ENCODE results near the gene STK32A. TPM values are rescaled to one million over a fixed set of nuclear protein-coding genes. Genes with fewer than 3 reads are reported as not detected.

The STK32A gene
- total RNA-seq, 1 experiment from 2014 or later, result 0.16 TPM

- no TSS peak for BruUV-seq (replicated peaks)
- CTCF ChIA-PET, result no interaction called here
- H3K27ac Mint-ChIP-seq (ENCODE audit: unreplicated experiment), result no peak overlapping the region
These were observed 152.3 kb downstream of the STK32A start for GRCh38 chr5:147387109-147387508.

GRCh38 chr5:147388184-147389108 is 153.6 kb downstream of the STK32A start:
- Histone ChIP-seq H3K36me3 (ENCODE audit: control insufficient read depth, insufficient read depth, low read length) (no peaks in the 10 kb centered on the region), H3K4me3 (ENCODE audit: low read depth, low read length) (no peak overlapping the region), H3K27me3 (replicated peaks; ENCODE audit: control insufficient read depth, insufficient read depth, low read length) (no peaks in the 10 kb centered on the region; the same call in 1 of the 2 replicates), H3K9me3 (no peaks in the 10 kb centered on the region), H3K4me1 (peaks cover 14% of the 10 kb centered on the region; the same call in 1 of the 2 replicates)
- H3K4me1 Mint-ChIP-seq (ENCODE audit: low read depth, unreplicated experiment), result peaks cover 16% of the 10 kb centered on the region
- DNase-seq, result no peak
- H3K4me3 Mint-ChIP-seq (ENCODE audit: unreplicated experiment), result no peak overlapping the region
- no TSS peak for BruUV-seq (replicated peaks)
- intact Hi-C loops (cut with micrococcal nuclease; ENCODE audit: unreplicated experiment), result loop anchor here (5.0 kb wide), 1 partner anchor 169 kb away; no protein-coding TSS in a partner anchor
- peaks cover 29% of the 10 kb centered on the region for H3K36me3 Mint-ChIP-seq (ENCODE audit: insufficient read depth, unreplicated experiment)
- H3K9me3 Mint-ChIP-seq (ENCODE audit: unreplicated experiment), result no peaks in the 10 kb centered on the region
- peak overlapping the region; percentile 6 for H3K27ac Mint-ChIP-seq (ENCODE audit: unreplicated experiment)
- ChIA-PET POLR2A (interaction anchor here (0.6 kb wide), 1 partner anchor 153 kb away, joined by 3 read pairs; no protein-coding TSS in a partner anchor), CTCF (interaction anchor here (0.7 kb wide), 1 partner anchor 186 kb away, joined by 3 read pairs; no protein-coding TSS in a partner anchor)
- no peak for TF ChIP-seq CTCF (IDR thresholded peaks at IDR 0.05; ENCODE audit: insufficient read depth in 1 of 2, low read depth in 1 of 2, low read length in 1 of 2, severe bottlenecking in 1 of 2, unreplicated experiment in 1 of 2)
- no peaks in the 10 kb centered on the region for H3K27me3 Mint-ChIP-seq (ENCODE audit: insufficient read depth, unreplicated experiment)

More at GRCh38 chr5:147387109-147387508, 152.3 kb downstream of the STK32A start:
- Histone ChIP-seq H3K4me1 (peaks cover 2% of the 10 kb centered on the region; the same call in 1 of the 2 replicates), H3K36me3 (ENCODE audit: control insufficient read depth, insufficient read depth, low read length) (no peaks in the 10 kb centered on the region), H3K4me3 (ENCODE audit: low read depth, low read length) (no peak overlapping the region), H3K27me3 (replicated peaks; ENCODE audit: control insufficient read depth, insufficient read depth, low read length) (no peaks in the 10 kb centered on the region; the same call in 1 of the 2 replicates), H3K9me3 (no peaks in the 10 kb centered on the region)
- DNase-seq, result no peak
- Mint-ChIP-seq H3K27me3 (ENCODE audit: insufficient read depth, unreplicated experiment) (no peaks in the 10 kb centered on the region), H3K4me1 (ENCODE audit: low read depth, unreplicated experiment) (peaks cover 7% of the 10 kb centered on the region), H3K4me3 (ENCODE audit: unreplicated experiment) (no peak overlapping the region), H3K9me3 (ENCODE audit: unreplicated experiment) (no peaks in the 10 kb centered on the region), H3K36me3 (ENCODE audit: insufficient read depth, unreplicated experiment) (peaks cover 17% of the 10 kb centered on the region)
- TF ChIP-seq CTCF (IDR thresholded peaks at IDR 0.05; ENCODE audit: insufficient read depth in 1 of 2, low read depth in 1 of 2, low read length in 1 of 2, severe bottlenecking in 1 of 2, unreplicated experiment in 1 of 2), result no peak
- intact Hi-C loops (cut with micrococcal nuclease; ENCODE audit: unreplicated experiment), result loop anchor here (5.0 kb wide), 1 partner anchor 170 kb away; no protein-coding TSS in a partner anchor
- POLR2A ChIA-PET, result no interaction called here

- Histone ChIP-seq H3K27me3 (replicated peaks; ENCODE audit: control insufficient read depth, insufficient read depth, low read length) (no peaks in the 10 kb centered on the region; the same call in 1 of the 2 replicates), H3K36me3 (ENCODE audit: control insufficient read depth, insufficient read depth, low read length) (no peaks in the 10 kb centered on the region), H3K4me1 (peaks cover 35% of the 10 kb centered on the region), H3K4me3 (ENCODE audit: low read depth, low read length) (no peak overlapping the region), H3K9me3 (no peaks in the 10 kb centered on the region)
- peaks cover 50% of the 10 kb centered on the region for H3K36me3 Mint-ChIP-seq (ENCODE audit: insufficient read depth, unreplicated experiment)
- no TSS peak for BruUV-seq (replicated peaks)
- H3K27me3 Mint-ChIP-seq (ENCODE audit: insufficient read depth, unreplicated experiment), result no peaks in the 10 kb centered on the region
- no peak for DNase-seq
- peaks cover 6% of the 10 kb centered on the region for H3K9me3 Mint-ChIP-seq (ENCODE audit: unreplicated experiment)
- intact Hi-C loops (cut with micrococcal nuclease; ENCODE audit: unreplicated experiment), result loop anchor here (5.0 kb wide), 1 partner anchor 42 kb away; no protein-coding TSS in a partner anchor
- no peak for TF ChIP-seq CTCF (IDR thresholded peaks at IDR 0.05; ENCODE audit: insufficient read depth in 1 of 2, low read depth in 1 of 2, low read length in 1 of 2, severe bottlenecking in 1 of 2, unreplicated experiment in 1 of 2)
- H3K27ac Mint-ChIP-seq (ENCODE audit: unreplicated experiment), result no peak overlapping the region
- ChIA-PET CTCF (no interaction called here), POLR2A (interaction anchor here (0.7 kb wide), 1 partner anchor 651 kb away, joined by 6 read pairs; no protein-coding TSS in a partner anchor)
- no peak overlapping the region for H3K4me3 Mint-ChIP-seq (ENCODE audit: unreplicated experiment)
- H3K4me1 Mint-ChIP-seq (ENCODE audit: low read depth, unreplicated experiment), result peaks cover 32% of the 10 kb centered on the region
These were observed 155.9 kb downstream of the STK32A start for GRCh38 chr5:147390654-147391225.

All from Caco-2 (cell line).